HepG2 (cell line): Measurements from ENCODE around the gene ETV1. TPM values are rescaled to one million over a fixed set of nuclear protein-coding genes. Genes with fewer than 3 reads are reported as not detected.

Source experiments
- ATAC-seq: fragments of 200-7000 bp; cut with Tn5 transposase; 3 replicates; pipeline ENCODE4 v1.9.1; 2020; ENCODE audit warnings: mild to moderate bottlenecking, moderate library complexity
- BruUV-seq: library from RNA; stranded (reverse); fragments of 400-500 nt; replicated peaks from 2 replicates; lab custom pipeline; 2021; lab: Mats Ljungman, UMichigan
- CTCF ChIA-PET: fragments of 300-600 bp; formaldehyde crosslinking; extraction: SDS; loops from one replicate; lab custom pipeline; 2021; ENCODE audit warnings: low total read pairs, inconsistent platforms, low intra/inter-chr PET ratio; lab: Yijun Ruan, JAX
- POLR2A ChIA-PET: fragments of 350-600 bp; sonication (Branson Sonifier 250); formaldehyde crosslinking; loops from one replicate; lab custom pipeline; 2020; ENCODE audit warnings: antibody characterized with exemption, inconsistent platforms; lab: Yijun Ruan, JAX
- DNase-seq: peaks from one replicate; pipeline ENCODE4 v3.0.0-alpha.2; 2015; ENCODE audit warnings: low spot score
- FAIRE-seq: peaks from 3 replicates; lab custom pipeline; 2011; peaks lifted over from hg19 to GRCh38; lab: Jason Lieb, UNC
- H2AFZ ChIP-seq: one replicate; pipeline ENCODE4 v1.6.1; 2011; ENCODE audit warnings: low read length, inconsistent platforms
- H3K27ac ChIP-seq: fragments of 300-600 bp; 3 replicates; pipeline ENCODE4 v1.8.0; 2011; ENCODE audit warnings: mixed run types, mild to moderate bottlenecking, mixed read lengths, low read length, inconsistent platforms; ENCODE audit not compliant: insufficient read depth; ENCODE audit errors: extremely low read length
- H3K27me3 ChIP-seq, 2 experiments: fragments of 200-600 bp in 1 of 2; 2 replicates in 1 of 2; 3 replicates in 1 of 2; pipeline versions ENCODE4 v1.6.0 to v1.8.0; 2011; ENCODE audit warnings: low read length in 2 of 2, mild to moderate bottlenecking in 2 of 2, moderate library complexity in 2 of 2, inconsistent platforms in 1 of 2; ENCODE audit not compliant: insufficient read depth in 2 of 2, control insufficient read depth in 1 of 2
- H3K36me3 ChIP-seq, 2 experiments: fragments of 200-600 bp in 1 of 2; replicated peaks in 1 of 2; 2 replicates in 1 of 2; 3 replicates in 1 of 2; pipeline versions ENCODE4 v1.5.1 to v1.8.0; 2011; ENCODE audit warnings: low read length in 2 of 2, inconsistent platforms in 1 of 2; ENCODE audit not compliant: insufficient read depth in 2 of 2, control insufficient read depth in 1 of 2
- H3K4me1 ChIP-seq: 2 replicates; pipeline ENCODE4 v1.5.1; 2012; ENCODE audit warnings: low read length, inconsistent platforms; ENCODE audit not compliant: insufficient read depth
- H3K4me2 ChIP-seq: 2 replicates; pipeline ENCODE4 v1.6.0; 2011; ENCODE audit warnings: low read depth, low read length, inconsistent platforms
- H3K4me3 ChIP-seq, 3 experiments: fragments of 200-600 bp in 1 of 3; sonication (generic), shearing (Covaris generic) in 1 of 3; replicated peaks in 1 of 3; 2 replicates each; pipeline ENCODE4 v1.5.1; 2011 to 2016; ENCODE audit warnings: low read length in 3 of 3, inconsistent platforms in 2 of 3, low read depth in 2 of 3, mild to moderate bottlenecking in 2 of 3, control low read depth in 1 of 3, mixed read lengths in 1 of 3; ENCODE audit not compliant: insufficient read depth in 1 of 3
- H3K79me2 ChIP-seq: one replicate; pipeline ENCODE4 v1.6.1; 2011; ENCODE audit warnings: low read length, inconsistent platforms; ENCODE audit not compliant: insufficient read depth
- H3K9ac ChIP-seq: 2 replicates; pipeline ENCODE4 v1.6.0; 2011; ENCODE audit warnings: mild to moderate bottlenecking, low read depth, low read length, inconsistent platforms; ENCODE audit not compliant: insufficient read depth
- H3K9me3 ChIP-seq: 2 replicates; pipeline ENCODE4 v1.5.1; 2012; ENCODE audit warnings: mild to moderate bottlenecking, low read length
- H4K20me1 ChIP-seq: 2 replicates; pipeline ENCODE4 v1.6.0; 2011; ENCODE audit warnings: inconsistent platforms, mild to moderate bottlenecking, low read length, moderate library complexity; ENCODE audit not compliant: insufficient read depth
- CREB3 ChIP-seq: sonication (generic); formaldehyde crosslinking; IDR thresholded peaks from 2 replicates; pipeline ENCODE4 v1.5.0; 2020; ENCODE audit warnings: missing genetic modification reagents
- GRHL1 ChIP-seq: sonication (generic); formaldehyde crosslinking; conservative IDR thresholded peaks from 2 replicates; pipeline ENCODE4 v1.8.0; 2022; ENCODE audit warnings: missing genetic modification reagents
- HMG20B ChIP-seq: conservative IDR thresholded peaks from 2 replicates; pipeline ENCODE4 v1.6.1; 2016; ENCODE audit warnings: missing genetic modification reagents, missing compliant biosample characterization
- MTA1 ChIP-seq: sonication (generic); formaldehyde crosslinking; IDR thresholded peaks from 2 replicates; pipeline ENCODE4 v1.4.0; 2020; ENCODE audit warnings: missing genetic modification reagents, mild to moderate bottlenecking, borderline replicate concordance
- MXD1 ChIP-seq: sonication (generic); formaldehyde crosslinking; IDR thresholded peaks from 2 replicates; pipeline ENCODE4 v1.4.0; 2020; ENCODE audit warnings: mild to moderate bottlenecking, missing genetic modification reagents
- ZBTB20 ChIP-seq: sonication (generic); formaldehyde crosslinking; IDR thresholded peaks from 2 replicates; pipeline ENCODE4 v1.8.1; 2023; ENCODE audit warnings: missing genetic modification reagents, low read depth, mild to moderate bottlenecking, borderline replicate concordance
- ZBTB43 ChIP-seq: sonication (generic); formaldehyde crosslinking; conservative IDR thresholded peaks from 2 replicates; pipeline ENCODE4 v1.4.0; 2020; ENCODE audit warnings: missing genetic modification reagents
- ZFAT ChIP-seq: sonication (generic); formaldehyde crosslinking; conservative IDR thresholded peaks from 2 replicates; pipeline ENCODE4 v1.8.1; 2023; ENCODE audit warnings: missing genetic modification reagents, inconsistent platforms
- WGBS: methylation state at CpG from one replicate; pipeline ENCODE4 v1.1.6; 2017; ENCODE audit warnings: low lambda C conversion rate; 5-methylcytosine and 5-hydroxymethylcytosine counted together
- in situ Hi-C: cut with HindIII; loops from 2 replicates; pipeline ENCODE4 v1.10.0; 2017; ENCODE audit warnings: low pct_unique_long_range_greater_than_20kb; ENCODE audit not compliant: extremely low pct_ligation_motif_present
- intact Hi-C: fragments of 100-400 bp; cut with micrococcal nuclease; formaldehyde crosslinking; loops from one replicate; pipeline ENCODE4 v1.10.0; 2022; ENCODE audit not compliant: unreplicated experiment
- polyA plus RNA-seq, 8 experiments: library from polyadenylated mRNA; depleted of rRNA in 3 of 8; stranded (reverse) in 7 of 8; unstranded in 1 of 8; fragments of >200 nt; fragmentation: Illumina TruSeq in 4 of 8; extraction: Trizol in 4 of 8; gene quantifications; 2 replicates each; pipeline versions ENCODE4 v1.2.1 to v1.2.3, GENCODE V29; 2011 to 2016; ENCODE audit warnings: low read depth in 4 of 8, missing spikeins in 1 of 8, mixed read lengths in 1 of 8; ENCODE audit not compliant: insufficient read depth in 1 of 8
- total RNA-seq, 5 experiments: library from RNA; depleted of rRNA; stranded (reverse); fragments of >200 nt; fragmentation: Illumina TruSeq; extraction: Trizol; gene quantifications; 2 replicates each; pipeline ENCODE4 v1.2.3, GENCODE V29; 2016; ENCODE audit warnings: low read depth in 1 of 5

The ETV1 gene
- total and polyA plus RNA-seq, 2 of the 13 experiments (the other 11 are each of a cell fraction or from before 2014, with no cell fraction given): 0.04 to 0.24 TPM

DNA sequence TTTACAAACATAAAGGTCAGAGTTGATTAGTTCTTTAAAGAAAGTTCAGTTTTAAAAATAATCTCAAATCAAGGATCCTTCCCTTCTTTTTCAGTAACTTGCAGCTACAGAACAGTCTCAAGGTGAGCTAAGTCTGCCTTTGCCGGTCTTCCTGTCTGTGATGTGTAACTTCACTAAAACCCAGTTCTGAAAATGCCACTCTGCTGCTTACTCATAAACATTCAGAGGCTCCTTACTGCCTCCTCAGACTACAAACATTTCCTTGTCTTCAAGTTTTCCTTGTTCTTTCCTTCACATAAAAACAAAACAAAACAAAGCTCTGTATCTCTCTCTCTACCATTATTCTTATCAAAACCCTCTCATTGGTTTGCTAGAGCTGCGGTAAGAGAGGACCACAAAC lies 128.7 kb downstream of the ETV1 start:
- H3K27ac ChIP-seq: no peak overlapping the region
- POLR2A ChIA-PET: no interaction called here

DNA sequence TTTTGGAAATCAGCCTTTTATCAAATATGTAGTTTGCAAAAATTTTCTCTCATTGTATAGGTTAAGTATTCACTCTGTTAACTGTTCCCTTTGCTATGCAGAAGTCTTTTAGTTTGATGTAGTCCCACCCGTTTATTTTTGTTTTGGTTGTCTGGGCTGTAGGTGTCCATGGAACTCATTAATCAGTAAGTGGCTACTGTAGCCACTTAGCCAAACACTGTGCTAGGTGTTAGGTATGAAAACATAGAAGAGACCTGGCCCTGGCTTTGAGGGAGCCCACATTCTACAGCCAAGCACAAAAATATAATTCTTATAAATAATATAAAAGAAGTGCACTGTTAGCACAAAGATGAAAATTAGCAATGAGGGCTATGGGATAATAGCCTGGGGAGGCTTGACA lies 133.5 kb downstream of the ETV1 start:
- ATAC-seq: no peak
- ChIA-PET POLR2A (no interaction called here), CTCF (no interaction called here)
- 31% methylated on average over 1 of the region's 1 CpG for WGBS
- no peak overlapping the region for H2AFZ ChIP-seq
- no peak for DNase-seq
- H3K4me2 ChIP-seq: no peak overlapping the region
- in situ Hi-C loops: no loop called here
- no peak overlapping the region for H3K4me3 ChIP-seq
- no peaks in the 10 kb centered on the region for H4K20me1 ChIP-seq
- FAIRE-seq: no peak
- no peak overlapping the region for H3K27ac ChIP-seq
- no peaks in the 10 kb centered on the region for H3K4me1 ChIP-seq
- no TSS peak for BruUV-seq
- no peaks in the 10 kb centered on the region for H3K79me2 ChIP-seq
- intact Hi-C loops: no loop called here
- peaks cover 93% of the 10 kb centered on the region for H3K9me3 ChIP-seq
- no peaks in the 10 kb centered on the region for H3K27me3 ChIP-seq
- no peaks in the 10 kb centered on the region for H3K36me3 ChIP-seq
- TF ChIP-seq CREB3 (CRISPR knock-in tag) (no peak), MXD1 (CRISPR knock-in tag) (no peak), ZBTB20 (CRISPR knock-in tag) (no peak), ZBTB43 (no peak), HMG20B (CRISPR knock-in tag) (no peak), ZFAT (CRISPR knock-in tag) (no peak), GRHL1 (no peak)
- no peak overlapping the region for H3K9ac ChIP-seq

More for the DNA sequence above, 128.7 kb downstream of the ETV1 start:
- Histone ChIP-seq H3K9me3 (peaks cover 91% of the 10 kb centered on the region), H3K36me3 (no peaks in the 10 kb centered on the region), H2AFZ (no peak overlapping the region), H3K27me3 (no peaks in the 10 kb centered on the region), H3K4me2 (no peak overlapping the region), H3K4me3 (no peak overlapping the region), H4K20me1 (no peaks in the 10 kb centered on the region), H3K4me1 (no peaks in the 10 kb centered on the region), H3K9ac (no peak overlapping the region), H3K79me2 (no peaks in the 10 kb centered on the region)
- FAIRE-seq: no peak
- ATAC-seq: no peak
- no peak for TF ChIP-seq MTA1 (CRISPR knock-in tag)
- BruUV-seq: no TSS peak
- DNase-seq: no peak
- intact Hi-C loops: no loop called here
- CTCF ChIA-PET: no interaction called here
- in situ Hi-C loops: no loop called here
- WGBS: 33% methylated on average over 2 of the region's 2 CpGs
